Measurements from ENCODE around the gene RND3. TPM values are rescaled to one million over a fixed set of nuclear protein-coding genes. Genes with fewer than 3 reads are reported as not detected.
A peak's percentile ranks its signal among the peaks of the same experiment; 100 is the strongest.

RND3 gene
- total RNA-seq (2014; rRNA removed; shearing (Covaris generic)), result 170 and 178 TPM in 2 replicates

- peak; percentile 98 for DNase-seq (ENCODE audit: low read depth in 1 of 2, low spot score in 2 of 2)
- Histone ChIP-seq H3K4me1 (replicated peaks) (peaks cover 39% of the 10 kb centered on the region), H3K4me3 (peak within 1 kb of the TSS; percentile 88), H3K27me3 (replicated peaks) (no peaks in the 10 kb centered on the region), H3K36me3 (peaks cover 43% of the 10 kb centered on the region), H3K9me3 (replicated peaks) (no peaks in the 10 kb centered on the region), H3K27ac (peak within 1 kb of the TSS; percentile 91)
These were observed at the start of gene RND3 for GRCh38 chr2:150487537-150488429. RND3 (minus strand) TSS chr2:150487667; CDS start chr2:150487417, 250 bp downstream.

- no peak for DNase-seq (ENCODE audit: low read depth in 1 of 2, low spot score in 2 of 2)
- Histone ChIP-seq H3K36me3 (no peaks in the 10 kb centered on the region), H3K4me3 (no peak overlapping the region), H3K27me3 (replicated peaks) (no peaks in the 10 kb centered on the region), H3K27ac (no peak overlapping the region), H3K4me1 (replicated peaks) (peaks cover 58% of the 10 kb centered on the region), H3K9me3 (replicated peaks) (peaks cover 2% of the 10 kb centered on the region; the same call in 1 of the 2 replicates)
These were observed 47.7 kb upstream of the RND3 start for GRCh38 chr2:150535176-150535575.

- Histone ChIP-seq H3K36me3 (no peaks in the 10 kb centered on the region), H3K27ac (no peak overlapping the region), H3K27me3 (replicated peaks) (no peaks in the 10 kb centered on the region), H3K9me3 (replicated peaks) (peaks cover 2% of the 10 kb centered on the region; the same call in 1 of the 2 replicates), H3K4me1 (replicated peaks) (peaks cover 55% of the 10 kb centered on the region), H3K4me3 (no peak overlapping the region)
- DNase-seq (ENCODE audit: low read depth in 1 of 2, low spot score in 2 of 2), result no peak
These were observed 45.4 kb upstream of the RND3 start for GRCh38 chr2:150532879-150533278.

- no peak for DNase-seq (ENCODE audit: low read depth in 1 of 2, low spot score in 2 of 2)
- Histone ChIP-seq H3K4me1 (replicated peaks) (peaks cover 64% of the 10 kb centered on the region), H3K36me3 (no peaks in the 10 kb centered on the region), H3K4me3 (no peak overlapping the region), H3K9me3 (replicated peaks) (0 out of 2 replicates have a peak, but pooled peaks cover 2% of the 10 kb centered on the region), H3K27ac (no peak overlapping the region), H3K27me3 (replicated peaks) (no peaks in the 10 kb centered on the region)
These were observed 44.6 kb upstream of the RND3 start for GRCh38 chr2:150532020-150532419.

- Histone ChIP-seq H3K27ac (no peak overlapping the region), H3K27me3 (replicated peaks) (no peaks in the 10 kb centered on the region), H3K4me1 (replicated peaks) (peaks cover 67% of the 10 kb centered on the region), H3K36me3 (no peaks in the 10 kb centered on the region), H3K4me3 (no peak overlapping the region), H3K9me3 (replicated peaks) (0 out of 2 replicates have a peak, but pooled peaks cover 2% of the 10 kb centered on the region)
- no peak for DNase-seq (ENCODE audit: low read depth in 1 of 2, low spot score in 2 of 2)
These were observed 44.1 kb upstream of the RND3 start for GRCh38 chr2:150531591-150531990.

GRCh38 chr2:150530168-150530567 lies 42.7 kb upstream of the RND3 start:
- H3K9me3 ChIP-seq (replicated peaks), result no peaks in the 10 kb centered on the region
- DNase-seq (ENCODE audit: low read depth in 1 of 2, low spot score in 2 of 2), result no peak
- peaks cover 72% of the 10 kb centered on the region for H3K4me1 ChIP-seq (replicated peaks)
- no peaks in the 10 kb centered on the region for H3K27me3 ChIP-seq (replicated peaks)
- no peak overlapping the region for H3K4me3 ChIP-seq
- H3K27ac ChIP-seq, result peak overlapping the region; percentile 93
- H3K36me3 ChIP-seq, result no peaks in the 10 kb centered on the region

GRCh38 chr2:150528861-150529801 lies 41.7 kb upstream of the RND3 start:
- H3K27ac ChIP-seq, result peak overlapping the region; percentile 93

GRCh38 chr2:150526827-150527226 lies 39.4 kb upstream of the RND3 start:
- Histone ChIP-seq H3K4me3 (no peak overlapping the region), H3K36me3 (no peaks in the 10 kb centered on the region), H3K4me1 (replicated peaks) (peaks cover 49% of the 10 kb centered on the region), H3K9me3 (replicated peaks) (no peaks in the 10 kb centered on the region), H3K27me3 (replicated peaks) (no peaks in the 10 kb centered on the region), H3K27ac (peak overlapping the region; percentile 93)
- peak; percentile 75 to 90 for DNase-seq (ENCODE audit: low read depth in 1 of 2, low spot score in 2 of 2)

More at GRCh38 chr2:150528861-150529801, 41.7 kb upstream of the RND3 start:
- Histone ChIP-seq H3K4me3 (no peak overlapping the region), H3K9me3 (replicated peaks) (no peaks in the 10 kb centered on the region), H3K4me1 (replicated peaks) (peaks cover 70% of the 10 kb centered on the region), H3K36me3 (no peaks in the 10 kb centered on the region), H3K27me3 (replicated peaks) (no peaks in the 10 kb centered on the region)
- peak in 1 of 2 experiments; percentile 77 for DNase-seq (ENCODE audit: low read depth in 1 of 2, low spot score in 2 of 2)

- peak overlapping the region; percentile 93 for H3K27ac ChIP-seq
- no peak for DNase-seq (ENCODE audit: low read depth in 1 of 2, low spot score in 2 of 2)
These were observed 38.5 kb upstream of the RND3 start for GRCh38 chr2:150526006-150526405.

GRCh38 chr2:150522269-150522668 lies 34.8 kb upstream of the RND3 start:
- Histone ChIP-seq H3K9me3 (replicated peaks) (no peaks in the 10 kb centered on the region), H3K27ac (no peak overlapping the region), H3K4me1 (replicated peaks) (peaks cover 53% of the 10 kb centered on the region), H3K4me3 (no peak overlapping the region), H3K27me3 (replicated peaks) (no peaks in the 10 kb centered on the region), H3K36me3 (no peaks in the 10 kb centered on the region)
- DNase-seq (ENCODE audit: low read depth in 1 of 2, low spot score in 2 of 2), result no peak

More at GRCh38 chr2:150526006-150526405, 38.5 kb upstream of the RND3 start:
- Histone ChIP-seq H3K9me3 (replicated peaks) (no peaks in the 10 kb centered on the region), H3K4me1 (replicated peaks) (peaks cover 52% of the 10 kb centered on the region), H3K4me3 (no peak overlapping the region), H3K36me3 (no peaks in the 10 kb centered on the region), H3K27me3 (replicated peaks) (no peaks in the 10 kb centered on the region)

- no peak overlapping the region for H3K4me3 ChIP-seq
These were observed 33.6 kb upstream of the RND3 start for GRCh38 chr2:150520887-150521664.

GRCh38 chr2:150520033-150520432 lies 32.6 kb upstream of the RND3 start:
- H3K27ac ChIP-seq, result no peak overlapping the region
- peaks cover 40% of the 10 kb centered on the region for H3K4me1 ChIP-seq (replicated peaks)
- H3K9me3 ChIP-seq (replicated peaks), result no peaks in the 10 kb centered on the region
- H3K27me3 ChIP-seq (replicated peaks), result no peaks in the 10 kb centered on the region
- H3K4me3 ChIP-seq, result no peak overlapping the region
- no peaks in the 10 kb centered on the region for H3K36me3 ChIP-seq
- no peak for DNase-seq (ENCODE audit: low read depth in 1 of 2, low spot score in 2 of 2)

More at GRCh38 chr2:150520887-150521664, 33.6 kb upstream of the RND3 start:
- Histone ChIP-seq H3K36me3 (no peaks in the 10 kb centered on the region), H3K9me3 (replicated peaks) (no peaks in the 10 kb centered on the region), H3K27ac (no peak overlapping the region), H3K27me3 (replicated peaks) (no peaks in the 10 kb centered on the region), H3K4me1 (replicated peaks) (peaks cover 43% of the 10 kb centered on the region)
- DNase-seq (ENCODE audit: low read depth in 1 of 2, low spot score in 2 of 2), result peak; percentile 61 to 76

All from SJSA1 (cell line).